Endothelial cell (in vitro differentiated cells): ENCODE measurements around the gene CHSY3. TPM values are rescaled to one million over a fixed set of nuclear protein-coding genes. Genes with fewer than 3 reads are reported as not detected.

ENCODE experiments used
- DNase-seq: peaks from one replicate; pipeline ENCODE4 v3.0.0; 2021; ENCODE audit warnings: low spot score
- H3K27ac Mint-ChIP-seq: one replicate; pipeline ENCODE4 v1.8.0; 2021; ENCODE audit warnings: mixed read lengths, inconsistent platforms; ENCODE audit not compliant: unreplicated experiment
- H3K27me3 Mint-ChIP-seq: one replicate; pipeline ENCODE4 v1.8.0; 2021; ENCODE audit warnings: mild to moderate bottlenecking, moderate library complexity, mixed read lengths, inconsistent platforms; ENCODE audit not compliant: unreplicated experiment
- H3K36me3 Mint-ChIP-seq: one replicate; pipeline ENCODE4 v1.8.0; 2021; ENCODE audit warnings: mild to moderate bottlenecking, low read depth, mixed read lengths, inconsistent platforms; ENCODE audit not compliant: unreplicated experiment
- H3K4me1 Mint-ChIP-seq: one replicate; pipeline ENCODE4 v1.8.0; 2021; ENCODE audit warnings: mild to moderate bottlenecking, mixed read lengths, inconsistent platforms; ENCODE audit not compliant: unreplicated experiment
- H3K4me3 Mint-ChIP-seq: one replicate; pipeline ENCODE4 v1.8.0; 2021; ENCODE audit warnings: mild to moderate bottlenecking, mixed read lengths, inconsistent platforms; ENCODE audit not compliant: unreplicated experiment
- H3K9me3 Mint-ChIP-seq: one replicate; pipeline ENCODE4 v1.8.0; 2021; ENCODE audit warnings: mixed read lengths, inconsistent platforms; ENCODE audit not compliant: unreplicated experiment
- total RNA-seq: library from RNA; stranded (reverse); fragmentation: NEBNext Ultra II Directional; extraction: Animal tissue kit (Norgen Biotek cat#: 25700); gene quantifications from one replicate; pipeline ENCODE4 v1.2.1, GENCODE V29; 2021; ENCODE audit not compliant: unreplicated experiment
- TF ChIP-seq, protein P1 (sequence below): fragments of 200-600 bp; sonication (generic); IDR thresholded peaks from one replicate; pipeline ENCODE4 v1.5.0; 2021; ENCODE audit warnings: antibody characterized with exemption; ENCODE audit not compliant: unreplicated experiment

Gene CHSY3
- total RNA-seq, 1 donor from 2014 or later: 21.2 TPM

DNA sequence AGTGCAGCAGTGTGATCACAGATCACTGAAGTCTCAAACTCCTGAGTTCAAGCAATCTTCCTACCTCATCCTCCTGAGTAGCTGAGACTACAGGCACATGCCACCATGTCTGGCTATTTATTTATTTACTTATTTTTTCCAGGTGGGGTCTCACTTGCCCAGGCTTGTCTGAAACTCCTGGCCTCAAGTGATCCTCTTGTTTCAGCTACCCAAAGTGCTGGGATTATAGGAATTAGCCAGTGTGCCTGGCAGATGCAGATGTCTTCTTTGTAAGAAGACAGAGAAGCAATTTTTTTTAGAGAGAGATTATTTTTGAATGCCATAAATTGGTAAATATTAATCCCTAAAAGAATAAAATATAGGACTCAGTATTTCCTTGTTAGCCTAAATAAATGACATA is 54.3 kb downstream of the CHSY3 start:
- H3K27me3 Mint-ChIP-seq: peaks cover 2% of the 10 kb centered on the region
- no peak overlapping the region for H3K4me3 Mint-ChIP-seq
- no peak for DNase-seq
- peaks cover 11% of the 10 kb centered on the region for H3K36me3 Mint-ChIP-seq
- H3K4me1 Mint-ChIP-seq: no peaks in the 10 kb centered on the region
- H3K9me3 Mint-ChIP-seq: no peaks in the 10 kb centered on the region
- no peak overlapping the region for H3K27ac Mint-ChIP-seq
- TF ChIP-seq, protein P1, sequence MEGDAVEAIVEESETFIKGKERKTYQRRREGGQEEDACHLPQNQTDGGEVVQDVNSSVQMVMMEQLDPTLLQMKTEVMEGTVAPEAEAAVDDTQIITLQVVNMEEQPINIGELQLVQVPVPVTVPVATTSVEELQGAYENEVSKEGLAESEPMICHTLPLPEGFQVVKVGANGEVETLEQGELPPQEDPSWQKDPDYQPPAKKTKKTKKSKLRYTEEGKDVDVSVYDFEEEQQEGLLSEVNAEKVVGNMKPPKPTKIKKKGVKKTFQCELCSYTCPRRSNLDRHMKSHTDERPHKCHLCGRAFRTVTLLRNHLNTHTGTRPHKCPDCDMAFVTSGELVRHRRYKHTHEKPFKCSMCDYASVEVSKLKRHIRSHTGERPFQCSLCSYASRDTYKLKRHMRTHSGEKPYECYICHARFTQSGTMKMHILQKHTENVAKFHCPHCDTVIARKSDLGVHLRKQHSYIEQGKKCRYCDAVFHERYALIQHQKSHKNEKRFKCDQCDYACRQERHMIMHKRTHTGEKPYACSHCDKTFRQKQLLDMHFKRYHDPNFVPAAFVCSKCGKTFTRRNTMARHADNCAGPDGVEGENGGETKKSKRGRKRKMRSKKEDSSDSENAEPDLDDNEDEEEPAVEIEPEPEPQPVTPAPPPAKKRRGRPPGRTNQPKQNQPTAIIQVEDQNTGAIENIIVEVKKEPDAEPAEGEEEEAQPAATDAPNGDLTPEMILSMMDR: no peak

GRCh38 chr5:129960831-129961230 is 56.6 kb downstream of the CHSY3 start:
- Mint-ChIP-seq H3K4me3 (no peak overlapping the region), H3K4me1 (no peaks in the 10 kb centered on the region), H3K27me3 (peaks cover 2% of the 10 kb centered on the region), H3K27ac (no peak overlapping the region), H3K9me3 (no peaks in the 10 kb centered on the region), H3K36me3 (no peaks in the 10 kb centered on the region)
- no peak for DNase-seq
- TF ChIP-seq, protein P1: no peak

GRCh38 chr5:129962506-129962905 is 58.2 kb downstream of the CHSY3 start:
- no peak for DNase-seq
- Mint-ChIP-seq H3K27ac (no peak overlapping the region), H3K27me3 (no peaks in the 10 kb centered on the region), H3K36me3 (no peaks in the 10 kb centered on the region), H3K9me3 (no peaks in the 10 kb centered on the region), H3K4me3 (no peak overlapping the region), H3K4me1 (no peaks in the 10 kb centered on the region)
- TF ChIP-seq, protein P1: no peak

DNA sequence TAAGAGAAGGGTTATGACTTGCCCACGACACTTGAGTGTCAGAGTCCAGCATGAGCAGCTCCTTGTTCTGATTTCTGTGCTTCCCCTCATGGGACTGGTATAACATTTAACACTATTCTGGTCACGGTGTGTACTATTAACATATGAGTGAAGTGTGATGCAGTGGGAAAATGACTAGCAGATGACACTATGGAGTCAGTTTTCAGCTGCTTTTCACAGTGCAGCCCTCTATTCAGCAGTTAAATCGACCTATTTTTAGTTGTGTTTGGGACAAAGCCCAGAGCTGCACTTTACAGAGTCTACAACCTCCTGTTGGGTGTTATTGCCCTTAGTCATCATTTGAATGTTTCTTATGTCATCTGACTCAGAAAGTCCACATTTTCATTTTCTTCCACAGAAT is 59.1 kb downstream of the CHSY3 start:
- no peaks in the 10 kb centered on the region for H3K27me3 Mint-ChIP-seq
- H3K9me3 Mint-ChIP-seq: no peaks in the 10 kb centered on the region
- no peak overlapping the region for H3K4me3 Mint-ChIP-seq
- H3K4me1 Mint-ChIP-seq: no peaks in the 10 kb centered on the region
- H3K27ac Mint-ChIP-seq: no peak overlapping the region
- DNase-seq: no peak
- TF ChIP-seq, protein P1: no peak
- no peaks in the 10 kb centered on the region for H3K36me3 Mint-ChIP-seq

- Mint-ChIP-seq H3K4me3 (no peak overlapping the region), H3K4me1 (no peaks in the 10 kb centered on the region), H3K27me3 (no peaks in the 10 kb centered on the region), H3K9me3 (no peaks in the 10 kb centered on the region), H3K36me3 (no peaks in the 10 kb centered on the region), H3K27ac (no peak overlapping the region)
- no peak for DNase-seq
- TF ChIP-seq, protein P1: no peak
Measured at GRCh38 chr5:129966071-129966470, 61.8 kb downstream of the CHSY3 start.
